ENCODE measurements around the gene KCNQ2. TPM values are rescaled to one million over a fixed set of nuclear protein-coding genes. Genes with fewer than 3 reads are reported as not detected.

Gene KCNQ2
- total RNA-seq, 2 donors from 2014 or later = 0.19 to 0.27 TPM

- Histone ChIP-seq H3K9me3 (no peaks in the 10 kb centered on the region), H3K36me3 (no peaks in the 10 kb centered on the region), H3K4me1 (no peaks in the 10 kb centered on the region), H3K9ac (ENCODE audit: low read depth in 2 of 2, low read length in 2 of 2) (no peak overlapping the region), H3K4me3 (no peak overlapping the region), H3K27me3 (no peaks in the 10 kb centered on the region), H3K27ac (no peak overlapping the region)
- intact Hi-C loops (cut with DNase I) = no loop called here
- DNase-seq = no peak
- TF ChIP-seq, protein P1, sequence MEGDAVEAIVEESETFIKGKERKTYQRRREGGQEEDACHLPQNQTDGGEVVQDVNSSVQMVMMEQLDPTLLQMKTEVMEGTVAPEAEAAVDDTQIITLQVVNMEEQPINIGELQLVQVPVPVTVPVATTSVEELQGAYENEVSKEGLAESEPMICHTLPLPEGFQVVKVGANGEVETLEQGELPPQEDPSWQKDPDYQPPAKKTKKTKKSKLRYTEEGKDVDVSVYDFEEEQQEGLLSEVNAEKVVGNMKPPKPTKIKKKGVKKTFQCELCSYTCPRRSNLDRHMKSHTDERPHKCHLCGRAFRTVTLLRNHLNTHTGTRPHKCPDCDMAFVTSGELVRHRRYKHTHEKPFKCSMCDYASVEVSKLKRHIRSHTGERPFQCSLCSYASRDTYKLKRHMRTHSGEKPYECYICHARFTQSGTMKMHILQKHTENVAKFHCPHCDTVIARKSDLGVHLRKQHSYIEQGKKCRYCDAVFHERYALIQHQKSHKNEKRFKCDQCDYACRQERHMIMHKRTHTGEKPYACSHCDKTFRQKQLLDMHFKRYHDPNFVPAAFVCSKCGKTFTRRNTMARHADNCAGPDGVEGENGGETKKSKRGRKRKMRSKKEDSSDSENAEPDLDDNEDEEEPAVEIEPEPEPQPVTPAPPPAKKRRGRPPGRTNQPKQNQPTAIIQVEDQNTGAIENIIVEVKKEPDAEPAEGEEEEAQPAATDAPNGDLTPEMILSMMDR (IDR thresholded peaks at IDR 0.05) = no peak
These were observed 8.2 kb downstream of the KCNQ2 start for GRCh38 chr20:63464289-63464635.

DNA sequence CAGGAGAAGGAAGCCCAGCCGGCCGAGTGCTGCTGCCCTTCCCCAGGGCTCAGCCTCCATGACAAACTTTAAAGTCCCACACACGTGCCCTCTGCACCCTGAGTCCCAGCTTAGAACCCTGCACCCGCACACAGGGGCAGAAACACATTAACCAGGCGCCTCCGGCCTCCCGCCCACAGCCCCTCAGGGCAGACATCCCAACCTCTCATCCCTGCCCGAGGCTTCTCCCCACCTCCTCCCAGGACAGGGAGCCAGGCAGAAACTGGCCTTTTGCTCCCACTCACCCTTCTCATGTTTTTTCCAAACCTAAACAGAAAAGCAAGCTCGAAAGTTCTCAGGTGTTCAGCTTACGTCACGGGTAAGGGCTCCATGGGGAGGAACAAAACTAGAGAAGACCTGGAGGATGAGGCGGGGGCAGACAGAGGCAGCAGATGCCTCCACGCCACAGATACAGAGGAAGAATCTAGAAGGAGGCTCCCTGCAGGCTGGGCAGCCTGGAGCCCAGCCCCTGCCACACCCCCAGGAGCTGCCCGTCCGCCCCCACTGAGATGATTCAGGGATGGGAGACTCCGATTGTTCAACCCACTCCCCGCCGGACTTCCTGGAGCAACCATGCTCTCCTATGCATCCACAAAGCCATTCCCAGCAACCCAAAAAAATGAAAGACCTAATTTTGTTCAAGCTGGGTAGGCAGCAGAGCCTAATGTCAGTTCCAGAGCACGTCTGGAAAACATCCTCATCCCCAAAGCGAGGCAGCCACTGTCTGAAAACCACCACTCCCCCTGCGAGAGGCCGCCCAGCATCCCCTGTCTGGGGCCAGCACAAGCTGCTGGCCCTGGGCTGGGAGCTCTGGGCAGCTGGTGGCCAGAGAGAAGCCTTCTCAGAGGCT is 8.8 kb downstream of the KCNQ2 start:
- TF ChIP-seq, protein P1 (IDR thresholded peaks at IDR 0.05) = no peak
- intact Hi-C loops (cut with DNase I) = no loop called here
- no peak for DNase-seq

DNA sequence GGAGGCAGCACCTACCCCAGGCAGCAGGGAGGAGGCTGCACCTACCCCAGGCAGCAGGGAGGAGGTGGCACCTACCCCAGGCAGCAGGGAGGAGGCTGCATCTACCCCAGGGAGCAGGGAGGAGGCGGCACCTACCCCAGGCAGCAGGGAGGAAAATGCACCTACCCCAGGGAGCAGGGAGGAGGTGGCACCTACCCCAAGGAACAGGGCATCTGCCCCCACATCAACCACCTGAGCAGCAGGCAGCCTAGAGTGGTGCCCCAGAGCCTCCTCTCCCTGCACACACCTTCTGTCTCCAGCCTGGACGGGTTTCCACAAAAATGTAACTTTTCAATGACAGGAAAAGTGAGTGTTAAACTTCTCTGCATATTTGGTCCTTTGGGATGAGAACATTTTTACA is 10.2 kb downstream of the KCNQ2 start:
- TF ChIP-seq, protein P1 (IDR thresholded peaks at IDR 0.05) = no peak
- Histone ChIP-seq H3K27ac (no peak overlapping the region), H3K4me3 (no peak overlapping the region), H3K9ac (ENCODE audit: low read depth in 2 of 2, low read length in 2 of 2) (no peak overlapping the region), H3K36me3 (no peaks in the 10 kb centered on the region), H3K9me3 (no peaks in the 10 kb centered on the region), H3K27me3 (no peaks in the 10 kb centered on the region), H3K4me1 (no peaks in the 10 kb centered on the region)
- DNase-seq = no peak
- intact Hi-C loops (cut with DNase I) = no loop called here

More for the DNA sequence above, 8.8 kb downstream of the KCNQ2 start:
- H3K4me1 ChIP-seq = no peaks in the 10 kb centered on the region
- H3K9me3 ChIP-seq = no peaks in the 10 kb centered on the region
- no peak overlapping the region for H3K27ac ChIP-seq
- no peaks in the 10 kb centered on the region for H3K27me3 ChIP-seq
- H3K4me3 ChIP-seq = no peak overlapping the region
- H3K9ac ChIP-seq (ENCODE audit: low read depth in 2 of 2, low read length in 2 of 2) = no peak overlapping the region
- no peaks in the 10 kb centered on the region for H3K36me3 ChIP-seq

GRCh38 chr20:63461104-63461763 is 11.2 kb downstream of the KCNQ2 start:
- Histone ChIP-seq H3K9ac (ENCODE audit: low read depth in 2 of 2, low read length in 2 of 2) (no peak overlapping the region), H3K27me3 (no peaks in the 10 kb centered on the region), H3K4me1 (no peaks in the 10 kb centered on the region), H3K9me3 (no peaks in the 10 kb centered on the region), H3K36me3 (no peaks in the 10 kb centered on the region), H3K27ac (no peak overlapping the region), H3K4me3 (no peak overlapping the region)
- TF ChIP-seq, protein P1 (IDR thresholded peaks at IDR 0.05) = no peak
- DNase-seq = no peak
- intact Hi-C loops (cut with DNase I) = no loop called here

GRCh38 chr20:63459070-63459380 is 13.4 kb downstream of the KCNQ2 start:
- no peaks in the 10 kb centered on the region for H3K36me3 ChIP-seq
- TF ChIP-seq, protein P1 (IDR thresholded peaks at IDR 0.05) = no peak
- DNase-seq = no peak
- intact Hi-C loops (cut with DNase I) = no loop called here
- no peaks in the 10 kb centered on the region for H3K27me3 ChIP-seq
- no peaks in the 10 kb centered on the region for H3K4me1 ChIP-seq
- H3K27ac ChIP-seq = no peak overlapping the region
- no peak overlapping the region for H3K4me3 ChIP-seq
- no peak overlapping the region for H3K9ac ChIP-seq (ENCODE audit: low read depth in 2 of 2, low read length in 2 of 2)
- H3K9me3 ChIP-seq = no peaks in the 10 kb centered on the region
